NT2/D1 (cell line): ENCODE measurements around the gene OSBPL10.

Experiments used
- SUZ12 ChIP-seq: IDR thresholded peaks from 2 replicates; pipeline ENCODE4 v1.6.1; 2011; ENCODE audit not compliant: insufficient read length, insufficient read depth; ENCODE audit errors: extremely low read depth
- YY1 ChIP-seq: IDR thresholded peaks from 2 replicates; pipeline ENCODE4 v1.6.1; 2011; ENCODE audit not compliant: insufficient read length, insufficient read depth
- ZNF274 ChIP-seq: IDR thresholded peaks from 2 replicates; pipeline ENCODE4 v1.6.1; 2011; ENCODE audit warnings: mild to moderate bottlenecking, low read depth, low read length

- no peak for TF ChIP-seq YY1
- TF ChIP-seq ZNF274, result no peak
- TF ChIP-seq SUZ12, result no peak
Measured at GRCh38 chr3:31707286-31707685, 273.8 kb downstream of the OSBPL10 start.
